Measurements from ENCODE around the gene PCDHGB6. TPM values are rescaled to one million over a fixed set of nuclear protein-coding genes. Genes with fewer than 3 reads are reported as not detected.

Gene PCDHGB6
- total RNA-seq, 1 donor = 6.2 TPM

- H3K4me2 ChIP-seq (ENCODE audit: insufficient read depth, low read length) = peak within 1 kb of the TSS; percentile 77
- DNase-seq (ENCODE audit: insufficient read length, low spot score, missing footprints) = peak; percentile 93
- no peaks in the 10 kb centered on the region for H4K20me1 ChIP-seq (ENCODE audit: insufficient read depth, low read length)
- H2AFZ ChIP-seq (ENCODE audit: low read length) = peak within 1 kb of the TSS; percentile 58
- H3K79me2 ChIP-seq (ENCODE audit: insufficient read depth, low read length) = no peaks in the 10 kb centered on the region
- TF ChIP-seq CTCF (IDR thresholded peaks at IDR 0.05; ENCODE audit: extremely low read depth, low read depth, low read length) = peak; percentile 65
- H3K27me3 ChIP-seq (ENCODE audit: insufficient read depth, low read length) = no peaks in the 10 kb centered on the region
- peak within 1 kb of the TSS; percentile 71 for H3K4me3 ChIP-seq (ENCODE audit: insufficient read depth, low read length)
- no peaks in the 10 kb centered on the region for H3K4me1 ChIP-seq (ENCODE audit: insufficient read depth, low read length)
- no peak within 1 kb of the TSS for H3K27ac ChIP-seq (ENCODE audit: low read depth, low read length)
- H3K36me3 ChIP-seq (ENCODE audit: insufficient read depth, low read length) = no peaks in the 10 kb centered on the region
- no peaks in the 10 kb centered on the region for H3K9me3 ChIP-seq (ENCODE audit: low read depth, low read length)
These were observed 25.1 kb upstream of the PCDHGB6 start, which contains the start of gene PCDHGA7 for GRCh38 chr5:141382469-141383294. PCDHGA7 (plus strand) TSS chr5:141382742; CDS start chr5:141382900, 158 bp downstream.

GRCh38 chr5:141383345-141383744, 24.5 kb upstream of the PCDHGB6 start:
- H3K4me2 ChIP-seq (ENCODE audit: insufficient read depth, low read length) = peak overlapping the region; percentile 77

GRCh38 chr5:141384471-141385267, 23.2 kb upstream of the PCDHGB6 start:
- DNase-seq (ENCODE audit: insufficient read length, low spot score, missing footprints) = no peak
- Histone ChIP-seq H3K79me2 (ENCODE audit: insufficient read depth, low read length) (no peaks in the 10 kb centered on the region), H3K4me1 (ENCODE audit: insufficient read depth, low read length) (no peaks in the 10 kb centered on the region), H3K27ac (ENCODE audit: low read depth, low read length) (no peak overlapping the region), H3K9me3 (ENCODE audit: low read depth, low read length) (peaks cover 10% of the 10 kb centered on the region), H3K4me3 (ENCODE audit: insufficient read depth, low read length) (no peak overlapping the region), H3K27me3 (ENCODE audit: insufficient read depth, low read length) (no peaks in the 10 kb centered on the region), H3K4me2 (ENCODE audit: insufficient read depth, low read length) (no peak overlapping the region), H4K20me1 (ENCODE audit: insufficient read depth, low read length) (no peaks in the 10 kb centered on the region), H2AFZ (ENCODE audit: low read length) (no peak overlapping the region), H3K36me3 (ENCODE audit: insufficient read depth, low read length) (no peaks in the 10 kb centered on the region)
- TF ChIP-seq CTCF (IDR thresholded peaks at IDR 0.05; ENCODE audit: extremely low read depth, low read depth, low read length) = no peak

More at GRCh38 chr5:141383345-141383744, 24.5 kb upstream of the PCDHGB6 start:
- DNase-seq (ENCODE audit: insufficient read length, low spot score, missing footprints) = no peak
- no peaks in the 10 kb centered on the region for H3K27me3 ChIP-seq (ENCODE audit: insufficient read depth, low read length)
- H3K4me1 ChIP-seq (ENCODE audit: insufficient read depth, low read length) = no peaks in the 10 kb centered on the region
- H3K36me3 ChIP-seq (ENCODE audit: insufficient read depth, low read length) = no peaks in the 10 kb centered on the region
- no peak overlapping the region for H3K27ac ChIP-seq (ENCODE audit: low read depth, low read length)
- peak overlapping the region; percentile 58 for H2AFZ ChIP-seq (ENCODE audit: low read length)
- H3K9me3 ChIP-seq (ENCODE audit: low read depth, low read length) = peaks cover 2% of the 10 kb centered on the region
- no peaks in the 10 kb centered on the region for H4K20me1 ChIP-seq (ENCODE audit: insufficient read depth, low read length)
- peak overlapping the region; percentile 71 for H3K4me3 ChIP-seq (ENCODE audit: insufficient read depth, low read length)
- H3K79me2 ChIP-seq (ENCODE audit: insufficient read depth, low read length) = no peaks in the 10 kb centered on the region
- no peak for TF ChIP-seq CTCF (IDR thresholded peaks at IDR 0.05; ENCODE audit: extremely low read depth, low read depth, low read length)
